Dermis blood vessel endothelial cell (primary cell): ENCODE measurements around the gene BCO2. TPM values are rescaled to one million over a fixed set of nuclear protein-coding genes. Genes with fewer than 3 reads are reported as not detected.
"Not testable (repeated sequence)": the region's sequence is repeated elsewhere in the genome, so short reads cannot be mapped to it uniquely, and the experiment has no call there.

Source experiments
- DNase-seq: peaks from one replicate; pipeline ENCODE4 v3.0.0; 2010
- total RNA-seq: library from RNA; depleted of rRNA; stranded (reverse); fragments of >200 nt; gene quantifications from 2 replicates; pipeline ENCODE4 v1.2.3, GENCODE V29; 2014

The BCO2 gene
- total RNA-seq, 1 donor from 2014 or later: 0.68 TPM

GRCh38 chr11:112166562-112166961 is 8.8 kb upstream of the BCO2 start:
- DNase-seq: no peak

- no peak for DNase-seq
Observed at GRCh38 chr11:112167145-112167544, 8.2 kb upstream of the BCO2 start, which contains the start of gene TEX12. TSS of gene TEX12 (plus strand) at chr11:112167372. CDS start at chr11:112169269, 1,897 bp downstream.

GRCh38 chr11:112172362-112172994 is 2.8 kb upstream of the BCO2 start:
- peak; percentile 5 for DNase-seq

GRCh38 chr11:112173152-112173551 is 2.2 kb upstream of the BCO2 start:
- DNase-seq: no peak

- no peak for DNase-seq
Observed at GRCh38 chr11:112175599-112175952, 264 bp downstream of the BCO2 start.

- no peak for DNase-seq
Observed at GRCh38 chr11:112176077-112176476, 765 bp downstream of the BCO2 start.

- DNase-seq: no peak
Observed at GRCh38 chr11:112177589-112177988, 2.3 kb downstream of the BCO2 start.

GRCh38 chr11:112178428-112178827 is 3.1 kb downstream of the BCO2 start:
- no peak for DNase-seq

- no peak for DNase-seq
Observed at GRCh38 chr11:112178936-112179335, 3.6 kb downstream of the BCO2 start.

GRCh38 chr11:112179601-112180000 is 4.3 kb downstream of the BCO2 start:
- no peak for DNase-seq

GRCh38 chr11:112182867-112183266 is 7.6 kb downstream of the BCO2 start:
- DNase-seq: no peak

GRCh38 chr11:112185883-112186282 is 10.6 kb downstream of the BCO2 start:
- DNase-seq: no peak

GRCh38 chr11:112186304-112186703 is 11.0 kb downstream of the BCO2 start:
- no peak for DNase-seq

GRCh38 chr11:112195113-112195512 is 19.8 kb downstream of the BCO2 start:
- not testable (repeated sequence) for DNase-seq

GRCh38 chr11:112195951-112196351 is 20.6 kb downstream of the BCO2 start:
- no peak for DNase-seq

- DNase-seq: no peak
Observed at GRCh38 chr11:112196519-112197087, 21.3 kb downstream of the BCO2 start.

GRCh38 chr11:112199101-112199500 is 23.8 kb downstream of the BCO2 start:
- not testable (repeated sequence) for DNase-seq

- no peak for DNase-seq
Observed at GRCh38 chr11:112200252-112200651, 24.9 kb downstream of the BCO2 start.

GRCh38 chr11:112206071-112206470 is 30.8 kb downstream of the BCO2 start:
- no peak for DNase-seq

GRCh38 chr11:112210890-112211289 is 35.6 kb downstream of the BCO2 start:
- no peak for DNase-seq

- no peak for DNase-seq
Observed at GRCh38 chr11:112211536-112211935, 36.2 kb downstream of the BCO2 start.

GRCh38 chr11:112212290-112212689 is 37.0 kb downstream of the BCO2 start:
- DNase-seq: no peak

GRCh38 chr11:112212710-112213109 is 37.4 kb downstream of the BCO2 start:
- DNase-seq: no peak

- DNase-seq: no peak
Observed at GRCh38 chr11:112213753-112214152, 38.4 kb downstream of the BCO2 start.

GRCh38 chr11:112215621-112216020 is 40.3 kb downstream of the BCO2 start:
- no peak for DNase-seq
